DND-41 (cell line): ENCODE results near the gene IQCE.

Experiments used
- ATAC-seq: fragments of 200-7000 bp; cut with Tn5 transposase; 3 replicates; pipeline ENCODE4 v1.9.1; 2021; ENCODE audit warnings: low read depth; ENCODE audit not compliant: insufficient read depth
- DNase-seq: peaks from one replicate; pipeline ENCODE4 v3.0.0-alpha.2; 2020
- H2AFZ ChIP-seq: 2 replicates; pipeline ENCODE4 v1.6.0; 2012; ENCODE audit warnings: low read depth, low read length
- H3K27ac ChIP-seq: 2 replicates; pipeline ENCODE4 v1.5.1; 2012; ENCODE audit warnings: low read length, inconsistent platforms
- H3K27me3 ChIP-seq: fragments of 200-600 bp; sonication (generic); 2 replicates; pipeline ENCODE4 v1.6.0; 2012; ENCODE audit warnings: low read length, mild to moderate bottlenecking, inconsistent platforms; ENCODE audit not compliant: insufficient read depth, poor library complexity
- H3K36me3 ChIP-seq: 2 replicates; pipeline ENCODE4 v1.5.1; 2012; ENCODE audit warnings: low read length, inconsistent platforms; ENCODE audit not compliant: insufficient read depth
- H3K4me1 ChIP-seq: 2 replicates; pipeline ENCODE4 v1.5.1; 2012; ENCODE audit warnings: mild to moderate bottlenecking, low read length; ENCODE audit not compliant: insufficient read depth
- H3K4me2 ChIP-seq: 2 replicates; pipeline ENCODE4 v1.6.0; 2012; ENCODE audit warnings: mild to moderate bottlenecking, moderate library complexity, low read length, inconsistent platforms; ENCODE audit not compliant: insufficient read depth
- H3K4me3 ChIP-seq, 2 experiments: fragments of 200-600 bp in 1 of 2; shearing (Covaris generic) in 1 of 2; 2 replicates each; pipeline ENCODE4 v1.5.1; 2012 to 2016; ENCODE audit warnings: inconsistent platforms in 2 of 2, low read length in 2 of 2, mild to moderate bottlenecking in 2 of 2, low read depth in 1 of 2, moderate library complexity in 1 of 2
- H3K79me2 ChIP-seq: 2 replicates; pipeline ENCODE4 v1.6.0; 2012; ENCODE audit warnings: low read length, inconsistent platforms; ENCODE audit not compliant: insufficient read depth
- H3K9ac ChIP-seq: 2 replicates; pipeline ENCODE4 v1.6.0; 2012; ENCODE audit warnings: low read depth, mild to moderate bottlenecking, inconsistent platforms, low read length, moderate library complexity
- H3K9me3 ChIP-seq: 2 replicates; pipeline ENCODE4 v1.5.1; 2012; ENCODE audit warnings: low read length, moderate library complexity, mild to moderate bottlenecking, inconsistent platforms; ENCODE audit not compliant: insufficient read depth, severe bottlenecking
- H4K20me1 ChIP-seq: 2 replicates; pipeline ENCODE4 v1.6.0; 2012; ENCODE audit warnings: low read length; ENCODE audit not compliant: insufficient read depth
- EZH2 ChIP-seq: IDR thresholded peaks from 3 replicates; pipeline ENCODE4 v1.6.1; 2012; ENCODE audit warnings: borderline replicate concordance, low read depth, mild to moderate bottlenecking, moderate library complexity, low read length, inconsistent platforms; ENCODE audit not compliant: severe bottlenecking
- TF ChIP-seq, protein P1 (sequence below): IDR thresholded peaks from 2 replicates; pipeline ENCODE4 v1.5.1; 2012; ENCODE audit warnings: borderline replicate concordance, low read length, moderate library complexity, mild to moderate bottlenecking; ENCODE audit not compliant: poor library complexity, severe bottlenecking; ENCODE audit errors: extremely low read depth

Gene IQCE

DNA sequence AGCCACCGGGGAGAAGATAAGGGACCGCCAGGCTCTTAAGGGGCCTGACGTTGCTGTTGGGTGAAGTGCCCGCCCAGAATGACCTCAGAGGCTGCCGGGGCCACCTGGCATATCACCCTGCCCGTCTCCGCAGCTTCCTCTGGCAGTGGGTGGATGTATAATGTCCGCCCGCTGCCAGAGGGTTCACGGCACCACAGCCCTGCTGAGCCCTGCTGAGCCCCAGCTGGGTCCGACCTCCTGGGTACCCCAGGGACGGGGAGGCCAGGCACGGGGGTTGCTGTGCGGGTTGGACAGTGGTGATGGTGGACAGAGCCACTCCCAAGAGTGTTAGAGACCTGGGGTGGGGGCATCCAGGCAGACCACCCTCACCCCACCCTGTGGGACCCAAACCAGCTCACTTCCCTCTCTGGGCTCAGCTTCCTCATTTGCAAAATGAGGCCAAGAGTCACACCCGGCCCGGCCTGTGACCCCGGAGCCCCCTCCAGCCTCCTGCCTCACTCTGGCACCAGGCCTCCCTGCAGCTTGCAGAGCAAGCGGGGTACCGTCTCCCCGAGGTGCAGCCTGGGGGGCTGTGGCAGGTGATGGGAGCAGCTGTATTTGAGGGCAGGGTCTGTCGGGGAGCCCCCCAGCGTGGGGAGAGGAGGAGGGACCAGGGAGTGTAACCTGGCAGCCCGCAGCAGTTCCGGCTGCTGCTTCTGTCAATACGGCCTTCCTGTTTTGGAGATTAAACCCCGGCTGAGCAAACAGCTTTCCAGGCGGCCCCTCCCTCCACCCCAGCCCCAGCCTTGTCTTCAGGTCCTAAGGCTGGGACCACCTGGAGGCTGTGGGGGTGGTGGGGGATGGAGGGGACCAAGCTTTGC is 47.6 kb upstream of the IQCE start:
- Histone ChIP-seq H3K36me3 (no peaks in the 10 kb centered on the region), H3K4me1 (peaks cover 33% of the 10 kb centered on the region), H2AFZ (no peak overlapping the region), H3K79me2 (no peaks in the 10 kb centered on the region), H4K20me1 (peaks cover 14% of the 10 kb centered on the region; the same call in 1 of the 2 replicates), H3K27me3 (no peaks in the 10 kb centered on the region), H3K9me3 (no peaks in the 10 kb centered on the region), H3K4me2 (no peak overlapping the region), H3K4me3 (no peak overlapping the region), H3K9ac (no peak overlapping the region), H3K27ac (no peak overlapping the region)
- DNase-seq (no peak), ATAC-seq (no peak)
- TF ChIP-seq, protein P1, sequence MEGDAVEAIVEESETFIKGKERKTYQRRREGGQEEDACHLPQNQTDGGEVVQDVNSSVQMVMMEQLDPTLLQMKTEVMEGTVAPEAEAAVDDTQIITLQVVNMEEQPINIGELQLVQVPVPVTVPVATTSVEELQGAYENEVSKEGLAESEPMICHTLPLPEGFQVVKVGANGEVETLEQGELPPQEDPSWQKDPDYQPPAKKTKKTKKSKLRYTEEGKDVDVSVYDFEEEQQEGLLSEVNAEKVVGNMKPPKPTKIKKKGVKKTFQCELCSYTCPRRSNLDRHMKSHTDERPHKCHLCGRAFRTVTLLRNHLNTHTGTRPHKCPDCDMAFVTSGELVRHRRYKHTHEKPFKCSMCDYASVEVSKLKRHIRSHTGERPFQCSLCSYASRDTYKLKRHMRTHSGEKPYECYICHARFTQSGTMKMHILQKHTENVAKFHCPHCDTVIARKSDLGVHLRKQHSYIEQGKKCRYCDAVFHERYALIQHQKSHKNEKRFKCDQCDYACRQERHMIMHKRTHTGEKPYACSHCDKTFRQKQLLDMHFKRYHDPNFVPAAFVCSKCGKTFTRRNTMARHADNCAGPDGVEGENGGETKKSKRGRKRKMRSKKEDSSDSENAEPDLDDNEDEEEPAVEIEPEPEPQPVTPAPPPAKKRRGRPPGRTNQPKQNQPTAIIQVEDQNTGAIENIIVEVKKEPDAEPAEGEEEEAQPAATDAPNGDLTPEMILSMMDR = no peak
- TF ChIP-seq EZH2 = no peak

DNA sequence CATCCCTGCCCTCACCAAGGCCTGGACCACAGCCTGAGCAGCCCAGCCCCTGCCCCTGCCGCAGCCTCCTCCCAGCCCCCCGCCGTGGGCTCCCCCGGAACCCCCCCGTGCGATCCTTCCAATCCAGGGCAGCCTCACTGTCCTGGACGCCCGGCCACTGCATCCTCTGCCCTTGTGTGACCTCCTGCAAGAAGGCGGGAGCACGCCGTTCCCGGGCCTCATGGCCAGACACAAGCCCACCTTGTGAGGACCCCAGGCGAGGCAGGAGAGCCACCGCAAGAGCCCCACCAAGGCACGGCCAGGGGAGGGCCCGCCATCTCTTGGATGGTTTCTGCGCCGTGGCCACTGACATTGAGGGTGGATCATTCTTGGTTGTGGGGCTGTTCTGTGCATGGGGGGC is 47.0 kb upstream of the IQCE start:
- DNase-seq (no peak), ATAC-seq (no peak)
- Histone ChIP-seq H3K36me3 (no peaks in the 10 kb centered on the region), H3K79me2 (no peaks in the 10 kb centered on the region), H2AFZ (no peak overlapping the region), H3K9ac (no peak overlapping the region), H3K4me1 (peaks cover 33% of the 10 kb centered on the region), H3K4me2 (no peak overlapping the region), H3K27me3 (no peaks in the 10 kb centered on the region), H4K20me1 (peaks cover 14% of the 10 kb centered on the region; the same call in 1 of the 2 replicates), H3K9me3 (no peaks in the 10 kb centered on the region), H3K4me3 (no peak overlapping the region), H3K27ac (no peak overlapping the region)
- TF ChIP-seq EZH2 = no peak
- TF ChIP-seq, protein P1 = no peak

DNA sequence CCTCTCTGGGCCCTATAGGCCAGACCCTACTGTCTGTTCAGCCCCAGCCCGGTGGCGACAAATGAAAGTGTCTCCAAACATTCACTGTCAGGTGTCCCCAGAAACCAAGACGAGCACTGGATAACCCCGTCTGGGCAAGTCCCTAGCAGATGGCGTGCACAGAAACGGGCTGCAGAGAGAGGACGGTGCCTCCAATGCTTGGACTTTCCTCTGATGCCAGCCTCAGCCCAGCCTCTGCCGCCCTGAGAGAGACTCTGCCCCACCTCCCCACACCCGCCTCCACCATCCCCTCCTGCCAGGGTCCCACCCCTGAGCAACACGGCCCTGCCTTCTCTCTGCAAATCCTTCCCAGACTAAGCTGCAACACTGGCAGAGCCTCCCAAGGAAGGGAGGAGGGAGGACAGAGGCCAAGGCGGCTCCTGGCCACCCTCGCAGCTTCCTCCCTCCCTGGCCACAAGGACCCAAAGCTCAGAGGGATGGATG is 46.6 kb upstream of the IQCE start:
- no peak overlapping the region for H2AFZ ChIP-seq
- no peak overlapping the region for H3K4me3 ChIP-seq
- H3K4me1 ChIP-seq = peaks cover 31% of the 10 kb centered on the region
- H3K36me3 ChIP-seq = no peaks in the 10 kb centered on the region
- no peaks in the 10 kb centered on the region for H3K27me3 ChIP-seq
- H4K20me1 ChIP-seq = peaks cover 14% of the 10 kb centered on the region; the same call in 1 of the 2 replicates
- H3K27ac ChIP-seq = no peak overlapping the region
- no peak overlapping the region for H3K4me2 ChIP-seq
- no peaks in the 10 kb centered on the region for H3K79me2 ChIP-seq
- ATAC-seq (no peak), DNase-seq (no peak)
- no peaks in the 10 kb centered on the region for H3K9me3 ChIP-seq
- no peak for TF ChIP-seq EZH2
- TF ChIP-seq, protein P1 = no peak
- no peak overlapping the region for H3K9ac ChIP-seq
